Measurements from ENCODE around the gene RNASEL. TPM values are rescaled to one million over a fixed set of nuclear protein-coding genes. Genes with fewer than 3 reads are reported as not detected.

RNASEL gene
- total RNA-seq, 1 experiment from 2014 or later: 1.2 TPM

GRCh38 chr1:182574156-182574555 is 14.9 kb downstream of the RNASEL start:
- Histone ChIP-seq H3K4me1 (ENCODE audit: control insufficient read depth, insufficient read depth, low read length) (no peaks in the 10 kb centered on the region), H3K4me3 (ENCODE audit: low read depth in 2 of 2, low read length in 2 of 2) (no peak overlapping the region), H3K9me3 (ENCODE audit: control insufficient read depth, insufficient read depth, low read depth, low read length) (no peaks in the 10 kb centered on the region), H3K36me3 (ENCODE audit: control insufficient read depth, insufficient read depth, low read length) (no peaks in the 10 kb centered on the region), H3K27ac (ENCODE audit: low read length) (no peak overlapping the region), H3K27me3 (ENCODE audit: control insufficient read depth, insufficient read depth, low read length) (no peaks in the 10 kb centered on the region)
- DNase-seq (ENCODE audit: low read depth, low spot score): no peak
- TF ChIP-seq TCF7L2 (IDR thresholded peaks at IDR 0.05; ENCODE audit: low read depth, low read length) (no peak), REST (IDR thresholded peaks at IDR 0.05; ENCODE audit: insufficient read depth in 1 of 2, low read depth in 2 of 2, low read length in 1 of 2) (no peak), POLR2AphosphoS5 (IDR thresholded peaks at IDR 0.05; ENCODE audit: low read depth, low read length) (no peak), SIN3A (IDR thresholded peaks at IDR 0.05; ENCODE audit: borderline replicate concordance, insufficient read depth, low read depth, low read length) (no peak)
- TF ChIP-seq, protein P1, sequence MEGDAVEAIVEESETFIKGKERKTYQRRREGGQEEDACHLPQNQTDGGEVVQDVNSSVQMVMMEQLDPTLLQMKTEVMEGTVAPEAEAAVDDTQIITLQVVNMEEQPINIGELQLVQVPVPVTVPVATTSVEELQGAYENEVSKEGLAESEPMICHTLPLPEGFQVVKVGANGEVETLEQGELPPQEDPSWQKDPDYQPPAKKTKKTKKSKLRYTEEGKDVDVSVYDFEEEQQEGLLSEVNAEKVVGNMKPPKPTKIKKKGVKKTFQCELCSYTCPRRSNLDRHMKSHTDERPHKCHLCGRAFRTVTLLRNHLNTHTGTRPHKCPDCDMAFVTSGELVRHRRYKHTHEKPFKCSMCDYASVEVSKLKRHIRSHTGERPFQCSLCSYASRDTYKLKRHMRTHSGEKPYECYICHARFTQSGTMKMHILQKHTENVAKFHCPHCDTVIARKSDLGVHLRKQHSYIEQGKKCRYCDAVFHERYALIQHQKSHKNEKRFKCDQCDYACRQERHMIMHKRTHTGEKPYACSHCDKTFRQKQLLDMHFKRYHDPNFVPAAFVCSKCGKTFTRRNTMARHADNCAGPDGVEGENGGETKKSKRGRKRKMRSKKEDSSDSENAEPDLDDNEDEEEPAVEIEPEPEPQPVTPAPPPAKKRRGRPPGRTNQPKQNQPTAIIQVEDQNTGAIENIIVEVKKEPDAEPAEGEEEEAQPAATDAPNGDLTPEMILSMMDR (IDR thresholded peaks at IDR 0.05): no peak
- ATAC-seq: no peak
- in situ Hi-C loops (cut with HindIII; ENCODE audit: low pct_unique_long_range_greater_than_20kb, low sequenced_read_pairs): no loop called here
- no TSS peak for BruUV-seq (replicated peaks)
- ChIA-PET CTCF (no interaction called here), POLR2A (no interaction called here)
- intact Hi-C loops (cut with micrococcal nuclease; ENCODE audit: unreplicated experiment): no loop called here

GRCh38 chr1:182570611-182570970 is 18.5 kb downstream of the RNASEL start:
- DNase-seq (ENCODE audit: low read depth, low spot score) (no peak), ATAC-seq (no peak)
- CTCF ChIA-PET: no interaction called here
- no peak overlapping the region for H3K27ac ChIP-seq (ENCODE audit: low read length)
- TF ChIP-seq POLR2AphosphoS5 (IDR thresholded peaks at IDR 0.05; ENCODE audit: low read depth, low read length) (no peak), TCF7L2 (IDR thresholded peaks at IDR 0.05; ENCODE audit: low read depth, low read length) (no peak), SIN3A (IDR thresholded peaks at IDR 0.05; ENCODE audit: borderline replicate concordance, insufficient read depth, low read depth, low read length) (no peak), REST (IDR thresholded peaks at IDR 0.05; ENCODE audit: insufficient read depth in 1 of 2, low read depth in 2 of 2, low read length in 1 of 2) (no peak)
- TF ChIP-seq, protein P1 (IDR thresholded peaks at IDR 0.05): no peak
- no peak overlapping the region for H3K4me3 ChIP-seq (ENCODE audit: low read depth in 2 of 2, low read length in 2 of 2)
- BruUV-seq (replicated peaks): no TSS peak
- in situ Hi-C loops (cut with HindIII; ENCODE audit: low pct_unique_long_range_greater_than_20kb, low sequenced_read_pairs) (no loop called here), intact Hi-C loops (cut with micrococcal nuclease; ENCODE audit: unreplicated experiment) (no loop called here)
- no peaks in the 10 kb centered on the region for H3K36me3 ChIP-seq (ENCODE audit: control insufficient read depth, insufficient read depth, low read length)
- POLR2A ChIA-PET: no interaction called here
- H3K4me1 ChIP-seq (ENCODE audit: control insufficient read depth, insufficient read depth, low read length): no peaks in the 10 kb centered on the region
- H3K27me3 ChIP-seq (ENCODE audit: control insufficient read depth, insufficient read depth, low read length): no peaks in the 10 kb centered on the region
- no peaks in the 10 kb centered on the region for H3K9me3 ChIP-seq (ENCODE audit: control insufficient read depth, insufficient read depth, low read depth, low read length)

Data from Panc1 (cell line).